Thoracic aorta (tissue), 2 donors: ENCODE data around the gene GYG2. TPM values are rescaled to one million over a fixed set of nuclear protein-coding genes. Genes with fewer than 3 reads are reported as not detected.

ENCODE experiments used
- ATAC-seq: fragments of 150-250 bp; one replicate; pipeline ENCODE4 v1.8.0; 2017; ENCODE audit warnings: low read depth; ENCODE audit not compliant: insufficient number of reproducible peaks, low FRiP score
- DNase-seq: peaks from one replicate; pipeline ENCODE4 v3.0.0-alpha.2; 2020; ENCODE audit warnings: low spot score
- H3K27ac ChIP-seq, 2 donors: fragments of 200-600 bp; sonication (generic); 1 replicate in 1 of 2; 2 replicates in 1 of 2; pipeline ENCODE4 v1.5.1; 2016; ENCODE audit warnings: mild to moderate bottlenecking in 2 of 2, moderate library complexity in 2 of 2
- H3K27me3 ChIP-seq: fragments of 200-600 bp; sonication (generic); replicated peaks from 2 replicates; pipeline ENCODE4 v1.6.0; 2016; ENCODE audit warnings: mild to moderate bottlenecking; ENCODE audit not compliant: insufficient read depth
- H3K36me3 ChIP-seq: fragments of 200-600 bp; sonication (generic); one replicate; pipeline ENCODE4 v1.5.1; 2016
- H3K4me1 ChIP-seq, 2 donors: fragments of 200-600 bp; sonication (generic); 1 replicate in 1 of 2; 2 replicates in 1 of 2; pipeline versions ENCODE4 v1.5.1 to v1.6.0; 2016; ENCODE audit warnings: low read depth in 2 of 2, mild to moderate bottlenecking in 1 of 2; ENCODE audit not compliant: control insufficient read depth in 1 of 2
- H3K4me3 ChIP-seq: fragments of 200-600 bp; sonication (generic); 2 replicates; pipeline ENCODE4 v1.5.1; 2016; ENCODE audit warnings: mild to moderate bottlenecking
- H3K9me3 ChIP-seq: fragments of 200-600 bp; sonication (generic); 2 replicates; pipeline ENCODE4 v1.5.1; 2016
- total RNA-seq, 2 donors: library from RNA; depleted of rRNA; stranded (reverse); fragments of >200 nt; gene quantifications; one replicate each; pipeline versions ENCODE4 v1.1.0 to v1.2.3, GENCODE V29; 2016
- TF ChIP-seq, protein P1 (sequence below): fragments of 200-600 bp; sonication (generic); IDR thresholded peaks from one replicate; pipeline ENCODE4 v1.5.1; 2019; ENCODE audit warnings: antibody characterized with exemption

The GYG2 gene
- total RNA-seq, 2 donors from 2014 or later, result 0.41 to 1.5 TPM

DNA sequence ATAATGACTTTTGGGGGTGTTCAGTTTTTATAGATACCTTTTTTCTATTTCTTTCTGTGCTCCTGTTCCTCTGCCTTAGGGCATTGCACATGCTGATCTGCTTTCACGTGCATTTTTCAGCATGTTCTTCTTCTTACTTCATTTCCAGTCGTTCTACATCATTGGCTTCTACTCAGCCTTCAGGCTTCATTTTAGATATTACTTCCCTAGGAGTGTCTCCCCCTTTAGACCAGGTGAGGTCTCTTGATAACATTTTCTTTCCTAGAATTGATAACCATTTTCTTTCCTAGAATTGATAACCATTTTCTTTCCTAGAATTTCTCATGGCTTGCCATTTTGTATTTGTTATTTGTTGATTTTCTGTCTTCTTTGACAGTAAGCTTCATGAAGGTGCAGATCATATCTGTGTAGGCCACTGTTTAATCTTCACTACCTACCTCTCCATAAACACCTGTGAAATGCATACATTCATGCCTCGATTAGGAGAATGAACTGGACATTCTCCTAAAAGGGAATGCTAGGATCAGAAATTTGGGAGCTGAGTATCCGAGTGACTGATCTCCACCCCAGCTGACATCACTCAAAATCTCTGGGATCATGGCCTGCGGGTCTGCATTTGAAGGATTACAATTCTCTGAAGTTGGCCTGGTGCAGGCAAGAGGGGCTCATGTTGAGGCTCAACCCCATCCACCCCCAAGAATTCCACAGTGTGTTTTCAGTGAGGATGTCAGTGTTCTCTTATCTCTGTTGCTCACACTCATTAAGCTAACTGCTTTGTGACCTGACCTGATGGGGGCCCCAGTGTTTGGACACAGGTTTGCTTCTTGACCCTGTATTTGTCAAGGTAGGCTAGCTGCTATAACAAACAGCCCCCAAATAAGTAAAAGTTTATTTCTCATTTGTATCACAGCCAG is 45.7 kb downstream of the GYG2 start:
- no peak for ATAC-seq
- H3K9me3 ChIP-seq, result no peaks in the 10 kb centered on the region
- H3K4me3 ChIP-seq, result no peak overlapping the region
- no peak overlapping the region for H3K27ac ChIP-seq
- no peaks in the 10 kb centered on the region for H3K27me3 ChIP-seq
- H3K4me1 ChIP-seq, result no peaks in the 10 kb centered on the region
- no peak for DNase-seq
- H3K36me3 ChIP-seq, result no peaks in the 10 kb centered on the region
- TF ChIP-seq, protein P1, sequence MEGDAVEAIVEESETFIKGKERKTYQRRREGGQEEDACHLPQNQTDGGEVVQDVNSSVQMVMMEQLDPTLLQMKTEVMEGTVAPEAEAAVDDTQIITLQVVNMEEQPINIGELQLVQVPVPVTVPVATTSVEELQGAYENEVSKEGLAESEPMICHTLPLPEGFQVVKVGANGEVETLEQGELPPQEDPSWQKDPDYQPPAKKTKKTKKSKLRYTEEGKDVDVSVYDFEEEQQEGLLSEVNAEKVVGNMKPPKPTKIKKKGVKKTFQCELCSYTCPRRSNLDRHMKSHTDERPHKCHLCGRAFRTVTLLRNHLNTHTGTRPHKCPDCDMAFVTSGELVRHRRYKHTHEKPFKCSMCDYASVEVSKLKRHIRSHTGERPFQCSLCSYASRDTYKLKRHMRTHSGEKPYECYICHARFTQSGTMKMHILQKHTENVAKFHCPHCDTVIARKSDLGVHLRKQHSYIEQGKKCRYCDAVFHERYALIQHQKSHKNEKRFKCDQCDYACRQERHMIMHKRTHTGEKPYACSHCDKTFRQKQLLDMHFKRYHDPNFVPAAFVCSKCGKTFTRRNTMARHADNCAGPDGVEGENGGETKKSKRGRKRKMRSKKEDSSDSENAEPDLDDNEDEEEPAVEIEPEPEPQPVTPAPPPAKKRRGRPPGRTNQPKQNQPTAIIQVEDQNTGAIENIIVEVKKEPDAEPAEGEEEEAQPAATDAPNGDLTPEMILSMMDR, result no peak

DNA sequence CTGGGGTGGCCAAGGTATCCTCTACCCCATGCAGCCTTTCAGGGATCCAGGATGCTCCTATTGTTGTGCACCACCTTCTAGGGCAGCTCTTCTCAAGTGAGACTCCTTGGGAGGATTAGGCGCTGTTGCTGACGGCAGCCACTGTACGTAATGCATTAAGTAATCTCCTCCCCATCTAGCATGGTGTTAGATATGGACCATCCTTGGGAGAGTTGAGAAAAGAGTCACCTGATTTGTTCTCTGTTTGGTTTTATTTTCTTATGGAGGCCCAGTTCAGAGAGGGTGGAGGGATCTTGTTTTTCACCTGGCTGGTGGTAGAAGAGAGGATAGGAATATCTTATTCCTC is 46.4 kb downstream of the GYG2 start:
- H3K36me3 ChIP-seq, result no peaks in the 10 kb centered on the region
- TF ChIP-seq, protein P1, result no peak
- ATAC-seq, result no peak
- H3K27me3 ChIP-seq, result no peaks in the 10 kb centered on the region
- H3K27ac ChIP-seq, result no peak overlapping the region
- no peaks in the 10 kb centered on the region for H3K4me1 ChIP-seq
- no peaks in the 10 kb centered on the region for H3K9me3 ChIP-seq
- H3K4me3 ChIP-seq, result no peak overlapping the region
- DNase-seq, result no peak

DNA sequence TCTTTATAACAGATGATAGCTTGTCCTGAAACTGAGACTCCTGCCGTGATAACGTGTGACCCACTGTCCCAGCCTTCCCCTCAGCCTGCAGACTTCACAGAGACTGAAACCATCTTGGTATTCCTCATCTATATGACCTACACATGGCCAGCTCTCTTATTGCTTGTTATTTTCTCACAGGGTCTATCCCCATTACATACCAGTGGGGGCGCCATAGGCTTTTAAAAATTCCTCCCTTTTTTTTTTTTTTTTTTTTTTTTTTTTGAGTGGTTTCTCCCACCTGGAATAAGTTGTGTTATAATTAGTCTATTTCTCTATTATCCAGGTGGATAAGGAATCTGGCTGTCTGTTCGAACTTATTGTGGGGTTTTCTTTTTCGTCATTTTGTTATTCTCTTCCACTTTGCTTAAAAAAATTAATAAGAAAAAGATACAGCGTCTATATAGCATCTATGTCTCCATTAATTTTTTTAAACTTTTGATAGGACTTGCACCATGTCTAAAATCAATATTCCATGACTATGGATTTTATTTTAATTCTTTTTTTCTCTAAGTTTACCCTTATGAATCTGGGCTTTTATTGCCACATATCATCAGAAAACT is 47.2 kb downstream of the GYG2 start:
- Histone ChIP-seq H3K36me3 (no peaks in the 10 kb centered on the region), H3K27ac (no peak overlapping the region), H3K4me3 (no peak overlapping the region), H3K27me3 (no peaks in the 10 kb centered on the region), H3K9me3 (no peaks in the 10 kb centered on the region), H3K4me1 (no peaks in the 10 kb centered on the region)
- TF ChIP-seq, protein P1, result no peak
- no peak for ATAC-seq
- no peak for DNase-seq

DNA sequence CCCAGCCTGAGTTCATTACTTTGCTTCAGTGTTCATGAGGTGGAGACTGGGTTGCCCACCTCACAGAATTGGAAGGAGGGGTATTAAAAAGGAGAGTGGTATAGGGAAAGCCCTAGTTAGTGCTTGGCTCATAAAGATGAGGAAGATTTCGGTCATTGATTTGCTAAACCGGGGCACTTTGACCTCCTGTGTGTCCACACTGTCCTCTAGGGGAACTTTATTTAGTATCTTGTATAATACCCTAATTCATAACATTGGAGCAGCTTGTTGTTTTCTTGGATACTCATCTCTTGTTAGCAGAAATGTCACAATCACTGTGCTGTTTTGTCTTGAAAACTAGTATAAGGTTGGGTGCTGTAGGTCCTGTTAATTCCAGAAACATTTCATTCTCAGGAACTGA is 49.8 kb downstream of the GYG2 start:
- Histone ChIP-seq H3K4me3 (no peak overlapping the region), H3K27ac (no peak overlapping the region), H3K9me3 (no peaks in the 10 kb centered on the region), H3K4me1 (no peaks in the 10 kb centered on the region), H3K27me3 (no peaks in the 10 kb centered on the region), H3K36me3 (no peaks in the 10 kb centered on the region)
- no peak for ATAC-seq
- TF ChIP-seq, protein P1, result no peak
- no peak for DNase-seq

DNA sequence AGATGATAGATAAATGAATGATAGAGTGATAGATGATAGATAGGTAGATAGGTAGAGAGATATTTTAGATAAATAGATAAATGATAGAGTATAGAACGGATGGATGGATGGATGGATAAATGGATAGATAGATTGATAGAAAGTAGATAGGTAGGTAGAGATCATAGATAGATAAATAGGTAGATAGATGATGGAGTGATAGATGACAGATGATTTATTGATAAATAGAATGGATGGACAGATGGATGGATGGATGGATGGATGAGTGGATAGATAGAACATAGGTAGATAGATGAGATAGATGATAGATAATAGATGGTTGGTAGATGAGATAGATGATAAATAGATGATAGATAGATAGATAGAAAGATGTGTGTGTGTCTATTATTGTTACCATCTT is 50.9 kb downstream of the GYG2 start:
- H3K9me3 ChIP-seq, result no peaks in the 10 kb centered on the region
- no peak overlapping the region for H3K27ac ChIP-seq
- no peaks in the 10 kb centered on the region for H3K36me3 ChIP-seq
- ATAC-seq (no peak), DNase-seq (no peak)
- H3K4me1 ChIP-seq, result no peaks in the 10 kb centered on the region
- TF ChIP-seq, protein P1, result no peak
- no peaks in the 10 kb centered on the region for H3K27me3 ChIP-seq
- no peak overlapping the region for H3K4me3 ChIP-seq
